ENCODE measurements around the gene NAP1L4.

Gene NAP1L4

GRCh38 chr11:2934021-2934550, 58.0 kb downstream of the NAP1L4 start:
- no peak for DNase-seq

GRCh38 chr11:2933375-2934020, 58.6 kb downstream of the NAP1L4 start:
- no peak for DNase-seq

DNA sequence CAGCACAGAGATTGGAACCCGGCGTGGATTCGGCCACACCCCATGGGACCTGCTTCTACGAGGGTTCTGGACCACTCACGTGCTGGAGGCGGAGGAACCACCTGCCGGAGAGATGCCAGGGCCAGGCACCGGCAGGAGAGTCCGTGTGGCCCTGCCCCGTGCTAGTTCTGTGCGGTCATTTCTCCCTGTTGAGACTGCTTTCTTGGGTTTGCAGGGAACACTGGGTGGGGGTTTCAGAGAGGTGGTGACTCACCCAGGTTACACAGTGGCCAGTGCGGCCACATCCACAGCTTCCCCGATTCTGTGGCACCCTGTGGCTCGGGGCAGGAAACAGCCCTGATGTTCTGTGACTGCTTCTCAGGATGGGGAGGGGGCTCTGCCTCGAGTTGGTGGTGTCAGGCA, 59.3 kb downstream of the NAP1L4 start:
- DNase-seq: no peak

DNA sequence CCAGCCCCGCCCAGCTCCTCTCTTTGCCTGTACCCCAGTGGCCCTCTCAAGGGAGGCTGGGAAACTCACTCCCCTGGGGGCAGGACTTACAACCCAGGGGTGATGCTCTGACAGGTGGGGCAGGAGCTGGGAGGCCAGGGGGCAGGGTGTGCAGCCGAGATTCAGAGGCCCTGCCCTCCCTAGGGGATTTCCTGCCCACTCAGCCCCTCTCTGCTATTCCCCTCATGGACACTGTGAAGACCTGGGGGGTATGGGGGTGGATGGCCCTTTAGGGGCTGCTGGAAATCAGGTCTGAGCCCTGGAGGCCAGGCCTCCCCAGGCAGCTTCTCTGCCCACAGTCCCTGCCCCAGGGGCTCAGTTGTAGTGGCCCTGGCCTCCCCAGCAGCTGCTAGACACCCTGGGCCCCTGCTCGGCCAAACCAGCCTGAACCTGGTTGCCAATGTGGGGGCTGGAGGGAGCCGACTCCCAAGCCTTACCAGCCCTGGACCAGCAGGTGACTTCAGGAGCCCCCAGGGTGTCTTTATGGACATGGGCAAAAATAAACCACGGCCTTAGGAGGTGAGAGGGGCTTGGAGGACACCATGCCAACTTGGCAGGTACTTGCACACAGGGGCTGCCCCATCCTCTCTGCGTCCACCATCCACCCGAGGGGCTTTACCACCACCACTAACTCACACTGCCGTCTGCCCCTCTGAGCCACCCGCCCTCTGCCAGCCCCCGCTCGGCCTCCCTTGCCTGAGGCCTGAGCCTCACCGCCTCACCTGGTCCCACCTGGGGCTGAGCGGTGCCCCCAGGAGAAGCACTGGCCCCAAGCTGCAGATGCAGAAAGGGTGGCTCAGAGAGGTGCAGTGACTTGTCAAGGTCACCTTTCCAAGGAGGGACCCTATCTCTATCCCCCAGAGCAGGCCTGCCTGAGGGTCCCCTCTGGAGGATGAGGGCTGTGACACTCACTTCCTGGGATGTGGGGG, 60.1 kb downstream of the NAP1L4 start:
- no peak for DNase-seq

DNA sequence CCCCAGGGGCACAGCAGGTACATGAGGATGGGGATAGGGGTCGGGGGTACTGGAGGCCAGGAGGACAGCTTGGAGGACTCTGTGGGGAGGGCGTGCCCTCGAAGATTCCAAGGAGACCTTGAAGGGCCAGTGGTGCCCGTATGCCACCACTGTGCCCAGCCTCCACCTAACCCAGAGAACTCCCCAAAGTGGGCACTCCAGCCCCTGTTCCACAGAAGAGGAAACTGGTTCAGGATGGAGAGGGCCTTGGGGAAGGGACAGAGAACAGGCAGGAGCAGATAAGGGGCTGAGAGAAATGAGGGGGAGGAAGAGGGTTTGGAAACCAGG, 60.7 kb downstream of the NAP1L4 start:
- DNase-seq: no peak

GRCh38 chr11:2930704-2931419, 61.3 kb downstream of the NAP1L4 start:
- DNase-seq: no peak

- no peak for DNase-seq
Observed at GRCh38 chr11:2929950-2930703, 62.0 kb downstream of the NAP1L4 start.

DNA sequence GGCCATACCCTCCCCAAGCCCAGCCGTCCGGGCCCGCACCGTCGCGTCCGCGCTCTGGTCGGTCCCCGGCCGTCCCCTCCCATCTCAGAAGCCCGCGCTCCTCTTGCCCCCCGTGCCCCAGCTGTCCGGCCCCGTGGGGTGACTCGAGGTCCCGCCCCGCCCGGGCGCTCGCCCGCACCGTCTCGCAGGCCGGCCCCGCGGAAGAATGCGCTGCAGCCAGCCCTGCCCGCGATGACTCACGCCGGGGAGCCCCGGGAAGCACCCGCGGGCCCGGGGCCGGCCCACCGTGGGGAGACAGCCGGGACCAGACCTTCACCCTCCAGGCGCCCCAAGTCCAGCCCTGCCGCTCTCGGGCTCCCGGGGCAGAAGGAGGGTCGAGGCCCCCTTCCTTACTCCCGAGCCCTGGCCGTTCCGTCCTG, 62.6 kb downstream of the NAP1L4 start:
- no peak for DNase-seq

DNA sequence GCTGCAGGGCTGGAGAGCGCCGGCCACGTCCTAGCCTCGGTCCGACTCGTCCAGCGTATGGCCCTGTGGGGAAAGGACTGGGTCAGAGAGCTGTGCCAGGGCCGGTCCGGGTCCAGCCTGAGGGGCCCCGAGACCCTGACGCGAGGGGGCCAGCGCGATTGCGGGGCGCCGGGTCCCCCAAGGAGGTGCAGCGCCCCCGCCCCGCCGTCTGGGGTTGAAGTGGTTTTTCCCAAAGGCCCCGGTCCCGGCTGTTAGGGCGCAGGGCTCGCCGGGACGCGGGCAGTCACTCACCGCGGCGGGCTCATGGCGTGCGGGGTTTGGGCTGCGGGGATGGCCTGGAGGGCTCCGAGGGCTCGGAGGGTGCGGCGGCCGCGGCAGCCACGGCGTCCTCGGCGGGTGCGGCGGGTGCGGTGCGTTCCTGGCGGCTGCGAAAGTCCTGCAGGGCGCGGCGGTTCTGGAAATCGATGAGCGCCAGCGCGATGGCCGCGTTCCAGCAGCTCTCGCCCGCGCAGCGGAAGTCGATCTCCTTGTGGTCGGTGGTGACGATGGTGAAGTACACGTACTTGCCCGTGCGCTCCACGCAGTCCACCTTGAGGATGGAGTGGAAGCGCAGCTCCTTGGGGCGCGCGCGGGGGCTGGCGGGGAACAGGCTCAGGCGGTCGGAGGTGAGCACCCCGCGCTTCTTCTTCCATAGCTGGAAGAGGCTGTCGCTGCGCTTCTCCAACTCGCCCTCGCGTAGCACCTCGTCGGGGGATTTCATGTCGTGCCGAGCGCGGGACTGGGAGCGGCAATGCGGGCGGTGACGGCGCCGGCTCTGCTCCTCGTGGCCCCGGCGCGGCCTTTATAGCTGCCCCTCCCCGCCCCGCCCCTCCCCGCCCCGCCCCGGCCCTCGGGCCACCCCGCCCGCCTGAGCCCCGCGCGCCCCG, 63.3 kb downstream of the NAP1L4 start, which contains the start of gene PHLDA2:
PHLDA2 (minus strand) TSS at position 816 of the 926 bp plus-strand sequence; CDS start at position 760, 56 bp downstream.
- DNase-seq: no peak

DNA sequence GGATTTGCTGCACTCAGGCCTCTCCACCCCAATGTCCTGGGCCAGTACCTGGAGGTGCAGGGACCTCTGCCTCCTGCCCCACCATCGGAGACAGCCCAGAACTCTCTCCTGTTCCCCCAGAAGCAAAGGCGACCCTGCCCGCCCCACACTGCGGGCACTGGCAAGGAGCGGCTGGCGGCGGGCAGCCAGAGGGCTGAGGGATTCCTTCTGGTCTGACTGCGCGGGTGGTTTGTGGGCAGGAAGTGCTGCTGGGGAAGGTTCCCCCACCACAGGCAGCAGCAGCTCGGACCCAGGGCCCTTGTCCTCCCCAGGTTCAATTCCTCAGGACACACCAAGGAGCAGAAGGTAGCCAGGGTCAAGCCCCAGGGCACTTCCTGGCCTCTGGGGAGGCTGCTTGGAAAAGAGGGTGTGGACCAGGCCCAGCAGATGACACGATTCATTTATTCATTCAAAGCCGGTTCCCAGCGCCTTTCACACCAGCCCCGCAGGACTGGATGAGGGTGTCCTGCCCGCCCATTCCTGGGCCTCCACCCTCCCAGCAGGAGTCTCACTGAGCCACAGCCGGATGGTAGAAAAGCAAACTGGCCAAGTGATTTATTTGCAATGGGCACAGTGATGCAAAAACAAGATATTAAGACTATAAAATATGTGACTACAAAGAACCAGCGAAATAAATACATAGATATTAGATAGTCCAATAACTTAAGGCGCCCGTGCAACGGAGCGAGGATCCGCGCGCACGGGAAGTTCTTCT, 64.1 kb downstream of the NAP1L4 start:
- no peak for DNase-seq

DNA sequence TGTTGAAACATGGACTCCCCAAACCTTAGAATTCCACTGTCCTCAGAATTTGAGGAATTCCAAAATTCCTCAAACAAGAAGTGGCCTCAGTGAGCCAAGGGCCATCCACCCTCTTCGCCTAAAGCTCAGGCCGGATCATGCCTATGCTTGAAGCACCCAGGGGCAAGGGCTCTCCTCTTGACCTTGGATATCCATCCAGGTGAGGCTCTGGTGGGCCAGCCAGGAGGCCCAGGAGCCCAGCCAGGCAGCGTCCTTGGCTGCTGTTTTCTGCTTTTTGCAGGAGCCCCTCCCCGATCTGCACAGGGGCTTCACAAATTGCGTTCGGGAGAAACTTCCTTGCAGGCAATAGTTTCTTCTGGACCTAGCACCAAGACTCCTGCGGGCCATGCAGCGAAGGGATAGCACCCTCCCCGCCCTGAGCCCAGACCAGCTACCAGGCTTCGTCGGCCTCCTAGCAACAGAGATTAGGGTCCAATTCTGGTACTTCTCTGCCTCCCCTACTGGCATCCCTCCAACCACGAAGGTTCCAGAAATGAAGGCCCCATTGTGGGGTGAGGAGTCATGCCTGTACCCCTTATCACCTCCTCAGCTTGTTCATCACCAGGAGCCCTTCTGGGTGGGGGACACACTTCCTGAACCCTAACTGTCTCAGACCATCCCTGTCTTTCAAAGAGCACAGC, 64.9 kb downstream of the NAP1L4 start:
- no peak for DNase-seq

DNA sequence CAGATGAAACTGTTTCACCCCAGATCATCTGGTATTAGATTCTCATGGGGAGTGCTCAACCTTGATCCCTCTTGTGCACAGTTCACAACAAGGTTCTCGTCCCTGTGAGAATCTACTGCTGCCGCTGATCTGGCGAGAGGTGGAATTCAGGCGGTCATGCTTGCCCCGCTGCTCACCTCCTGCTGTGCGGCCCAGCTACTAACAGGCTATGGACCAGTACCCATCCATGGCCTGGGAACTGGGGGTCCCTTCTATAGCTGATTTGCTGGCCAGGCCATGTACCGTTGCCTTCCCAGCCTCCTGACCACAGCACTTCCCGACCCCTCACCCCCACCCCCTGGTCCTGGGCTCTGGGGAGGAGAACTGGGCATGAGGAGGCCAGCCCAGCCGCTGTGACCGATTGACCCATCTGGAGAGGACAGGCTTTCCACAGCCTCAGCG, 65.5 kb downstream of the NAP1L4 start:
- no peak for DNase-seq

- no peak for DNase-seq
Observed at GRCh38 chr11:2924821-2925675, 67.1 kb downstream of the NAP1L4 start.

DNA sequence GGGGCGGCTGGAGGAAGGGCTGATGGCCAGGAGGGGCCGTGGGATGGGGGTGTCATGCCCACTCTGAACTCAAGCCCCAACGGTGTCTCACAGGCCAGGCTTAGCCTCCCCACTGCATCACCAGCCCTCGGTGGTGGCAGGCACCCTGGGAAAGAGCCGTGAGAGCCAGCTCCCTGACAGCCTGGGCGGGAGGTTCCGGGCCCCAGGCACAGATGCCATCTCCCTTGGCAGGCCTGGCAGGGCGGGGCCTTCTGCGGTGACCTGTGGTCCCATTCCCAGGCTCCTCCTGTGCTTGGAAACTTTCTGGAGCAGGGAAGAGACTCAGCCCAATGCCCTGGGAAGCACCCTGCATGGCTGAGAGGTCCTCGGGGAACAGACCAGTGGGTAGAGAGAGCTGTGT, 67.7 kb downstream of the NAP1L4 start:
- DNase-seq: no peak

DNA sequence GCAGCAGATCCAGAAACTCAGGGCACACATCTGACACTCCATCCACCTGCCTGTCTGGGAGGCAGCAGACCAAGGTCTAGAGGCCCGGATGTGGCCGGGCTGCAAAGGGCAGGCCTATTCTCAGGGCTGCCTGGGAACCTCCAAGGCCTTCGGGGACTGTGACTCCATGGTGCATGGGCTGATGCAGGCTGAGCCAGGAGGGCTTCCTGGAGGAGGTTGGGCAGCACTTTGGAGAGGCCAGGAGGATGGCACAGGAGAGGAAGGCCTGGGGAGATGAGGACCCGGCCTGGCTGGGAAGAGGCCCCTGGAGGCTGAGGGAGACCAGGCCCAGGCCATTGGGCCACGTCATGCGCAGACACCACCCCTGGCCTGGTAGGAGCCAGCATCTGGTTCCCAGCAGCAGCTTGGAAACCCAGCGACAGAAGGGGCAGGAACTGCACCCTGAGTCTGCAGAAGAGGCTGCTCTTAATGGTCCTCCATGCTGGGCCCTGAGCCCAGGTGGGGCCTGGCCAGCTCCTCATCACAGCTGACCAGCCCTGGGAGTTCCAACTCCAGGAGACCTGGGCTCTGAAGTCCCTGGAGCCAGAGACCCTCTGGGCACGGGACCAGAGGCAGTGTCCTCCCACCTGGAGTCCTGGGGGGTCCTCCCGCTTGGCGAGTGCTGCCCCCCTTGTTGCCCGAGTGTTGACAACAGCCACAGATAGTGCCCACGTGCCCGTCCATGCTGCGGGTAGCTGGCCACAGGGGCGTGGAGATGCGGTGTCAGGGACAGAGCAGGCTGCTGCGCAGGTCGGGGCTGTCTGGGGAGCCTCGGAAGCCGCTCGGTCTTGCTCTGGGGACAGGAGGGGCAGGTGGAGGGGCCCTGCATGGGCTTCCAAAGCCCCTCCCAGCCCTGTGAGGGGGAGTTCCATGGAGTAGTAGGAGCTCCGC, 68.4 kb downstream of the NAP1L4 start:
- DNase-seq: no peak

DNA sequence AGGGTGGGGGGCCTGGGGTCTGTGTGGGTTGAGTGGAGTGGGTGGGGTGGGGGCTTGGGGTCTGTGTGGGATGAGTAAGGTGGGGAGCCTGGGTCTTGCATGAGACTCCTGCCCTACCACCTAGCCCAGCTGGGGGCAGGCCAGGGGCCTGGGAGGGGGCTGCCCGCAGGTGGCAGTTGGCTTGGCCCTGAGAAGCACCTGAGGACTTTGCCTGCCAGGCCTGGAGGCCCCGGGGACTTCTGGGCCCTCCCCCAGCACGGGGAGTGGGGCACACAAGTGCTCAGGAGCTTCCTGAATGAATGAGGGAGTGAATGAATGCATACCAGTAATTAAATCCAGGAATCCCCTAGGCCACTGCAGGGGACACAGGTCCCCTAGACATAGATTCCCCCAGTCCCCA, 69.5 kb downstream of the NAP1L4 start:
- DNase-seq: no peak

DNA sequence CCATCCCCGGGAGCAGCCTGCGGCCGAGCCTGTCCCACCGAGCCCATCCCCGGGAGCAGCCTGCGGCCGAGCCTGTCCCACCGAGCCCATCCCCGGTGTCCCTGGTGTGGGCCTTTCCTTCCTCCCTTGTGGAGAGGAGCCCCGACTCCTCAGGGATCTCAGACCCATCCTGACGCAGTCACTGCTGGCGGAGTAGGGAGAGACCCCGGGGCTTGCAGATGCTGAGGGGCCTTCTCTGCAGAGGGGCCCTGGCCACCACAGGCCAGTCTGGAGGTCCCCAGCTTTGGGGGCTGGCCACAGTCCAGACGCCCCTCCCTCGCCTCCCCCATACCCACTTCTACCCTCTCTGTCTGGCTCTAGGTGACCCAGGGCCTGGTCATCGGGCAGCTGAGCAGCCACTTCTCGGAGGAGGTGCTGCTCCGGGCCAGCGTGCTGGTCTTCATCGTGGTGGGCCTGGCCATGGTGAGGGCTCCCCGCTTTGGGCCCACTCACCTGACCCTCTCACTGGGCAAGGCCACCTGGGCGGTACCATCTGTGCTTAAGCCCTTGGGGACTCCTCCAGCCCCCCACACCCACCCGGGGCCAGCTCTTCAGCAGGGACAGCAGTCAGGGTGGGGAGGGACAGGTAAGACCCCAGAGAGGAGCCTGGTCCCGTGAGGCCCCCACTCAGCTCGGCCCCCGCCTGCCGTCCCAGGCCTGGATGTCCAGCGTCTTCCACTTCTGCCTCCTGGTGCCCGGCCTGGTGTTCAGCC, 70.2 kb downstream of the NAP1L4 start:
- no peak for DNase-seq
